Measurements from ENCODE around the gene RHOBTB3.

DNA sequence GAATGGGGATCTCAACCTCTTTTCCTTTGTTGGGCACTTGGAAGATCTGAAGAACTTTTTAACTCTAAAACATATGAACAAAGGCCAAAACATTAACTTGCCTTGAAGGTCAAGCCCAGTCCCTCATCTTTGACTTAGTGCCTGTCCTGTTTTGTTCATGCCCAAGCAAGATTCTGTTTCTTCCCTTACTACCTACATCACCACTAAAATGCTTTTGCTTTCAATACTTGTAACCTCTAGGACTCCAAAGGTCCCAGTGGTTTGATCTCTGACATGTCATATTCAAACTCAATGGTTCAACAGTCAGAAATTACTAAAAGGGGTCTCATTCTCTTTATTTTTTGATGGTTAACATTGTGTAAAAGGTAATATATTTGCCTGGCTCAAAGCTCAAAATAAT lies 67.4 kb downstream of the RHOBTB3 start:
- TF ChIP-seq, protein P1, sequence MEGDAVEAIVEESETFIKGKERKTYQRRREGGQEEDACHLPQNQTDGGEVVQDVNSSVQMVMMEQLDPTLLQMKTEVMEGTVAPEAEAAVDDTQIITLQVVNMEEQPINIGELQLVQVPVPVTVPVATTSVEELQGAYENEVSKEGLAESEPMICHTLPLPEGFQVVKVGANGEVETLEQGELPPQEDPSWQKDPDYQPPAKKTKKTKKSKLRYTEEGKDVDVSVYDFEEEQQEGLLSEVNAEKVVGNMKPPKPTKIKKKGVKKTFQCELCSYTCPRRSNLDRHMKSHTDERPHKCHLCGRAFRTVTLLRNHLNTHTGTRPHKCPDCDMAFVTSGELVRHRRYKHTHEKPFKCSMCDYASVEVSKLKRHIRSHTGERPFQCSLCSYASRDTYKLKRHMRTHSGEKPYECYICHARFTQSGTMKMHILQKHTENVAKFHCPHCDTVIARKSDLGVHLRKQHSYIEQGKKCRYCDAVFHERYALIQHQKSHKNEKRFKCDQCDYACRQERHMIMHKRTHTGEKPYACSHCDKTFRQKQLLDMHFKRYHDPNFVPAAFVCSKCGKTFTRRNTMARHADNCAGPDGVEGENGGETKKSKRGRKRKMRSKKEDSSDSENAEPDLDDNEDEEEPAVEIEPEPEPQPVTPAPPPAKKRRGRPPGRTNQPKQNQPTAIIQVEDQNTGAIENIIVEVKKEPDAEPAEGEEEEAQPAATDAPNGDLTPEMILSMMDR (IDR thresholded peaks at IDR 0.05; ENCODE audit: insufficient read depth, low read depth, low read length) = no peak
- no peak for TF ChIP-seq EZH2 (IDR thresholded peaks at IDR 0.05; ENCODE audit: insufficient read depth, low read length)

Data from astrocyte (in vitro differentiated cells and primary cell).